Adipocyte (in vitro differentiated cells): ENCODE measurements around the gene SUGCT.

Source experiments
- DNase-seq: peaks from one replicate; pipeline ENCODE4 v3.0.0-alpha.2; 2015; ENCODE audit warnings: low read depth
- H3K27me3 ChIP-seq: replicated peaks from 2 replicates; pipeline ENCODE4 v1.7.0; 2013; ENCODE audit warnings: mild to moderate bottlenecking, low read length, moderate library complexity; ENCODE audit not compliant: control insufficient read depth, insufficient read depth
- H3K36me3 ChIP-seq: 2 replicates; pipeline ENCODE4 v1.7.0; 2013; ENCODE audit warnings: low read length, mild to moderate bottlenecking, moderate library complexity; ENCODE audit not compliant: control insufficient read depth, insufficient read depth, severe bottlenecking
- H3K4me1 ChIP-seq: 2 replicates; pipeline ENCODE4 v1.7.0; 2013; ENCODE audit warnings: mild to moderate bottlenecking, low read length, moderate library complexity; ENCODE audit not compliant: control insufficient read depth, insufficient read depth
- H3K4me3 ChIP-seq: 2 replicates; pipeline ENCODE4 v1.7.0; 2013; ENCODE audit warnings: mild to moderate bottlenecking, low read length, moderate library complexity
- H3K9ac ChIP-seq: 2 replicates; pipeline ENCODE4 v1.7.0; 2013; ENCODE audit warnings: mild to moderate bottlenecking, low read length, moderate library complexity
- H3K9me3 ChIP-seq: 2 replicates; pipeline ENCODE4 v1.7.0; 2013; ENCODE audit warnings: mild to moderate bottlenecking, low read length, moderate library complexity; ENCODE audit not compliant: control insufficient read depth

SUGCT gene

GRCh38 chr7:40839881-40840280 lies 705.1 kb downstream of the SUGCT start:
- peaks cover 4% of the 10 kb centered on the region for H3K4me1 ChIP-seq
- H3K36me3 ChIP-seq = no peaks in the 10 kb centered on the region
- no peak for DNase-seq
- H3K9me3 ChIP-seq = peaks cover 17% of the 10 kb centered on the region
- H3K9ac ChIP-seq = no peak overlapping the region
- H3K4me3 ChIP-seq = peak overlapping the region; percentile 3
- no peaks in the 10 kb centered on the region for H3K27me3 ChIP-seq

- no peak overlapping the region for H3K9ac ChIP-seq
- H3K4me1 ChIP-seq = peaks cover 4% of the 10 kb centered on the region
- H3K9me3 ChIP-seq = peaks cover 17% of the 10 kb centered on the region
- H3K27me3 ChIP-seq = no peaks in the 10 kb centered on the region
- no peaks in the 10 kb centered on the region for H3K36me3 ChIP-seq
- no peak overlapping the region for H3K4me3 ChIP-seq
- DNase-seq = no peak
Measured at GRCh38 chr7:40840990-40841389, 706.2 kb downstream of the SUGCT start.

- Histone ChIP-seq H3K9me3 (peaks cover 17% of the 10 kb centered on the region), H3K36me3 (no peaks in the 10 kb centered on the region), H3K27me3 (no peaks in the 10 kb centered on the region), H3K9ac (no peak overlapping the region), H3K4me1 (peaks cover 4% of the 10 kb centered on the region), H3K4me3 (no peak overlapping the region)
- no peak for DNase-seq
Measured at GRCh38 chr7:40842641-40843040, 707.8 kb downstream of the SUGCT start.

- no peaks in the 10 kb centered on the region for H3K27me3 ChIP-seq
- DNase-seq = peak; percentile 33
- H3K36me3 ChIP-seq = no peaks in the 10 kb centered on the region
- H3K4me3 ChIP-seq = no peak overlapping the region
- no peak overlapping the region for H3K9ac ChIP-seq
- H3K9me3 ChIP-seq = peaks cover 17% of the 10 kb centered on the region
- peaks cover 4% of the 10 kb centered on the region for H3K4me1 ChIP-seq
Measured at GRCh38 chr7:40843338-40843985, 708.7 kb downstream of the SUGCT start.

- Histone ChIP-seq H3K4me3 (no peak overlapping the region), H3K27me3 (no peaks in the 10 kb centered on the region), H3K9me3 (no peaks in the 10 kb centered on the region), H3K4me1 (peaks cover 11% of the 10 kb centered on the region), H3K9ac (no peak overlapping the region), H3K36me3 (no peaks in the 10 kb centered on the region)
- DNase-seq = no peak
Measured at GRCh38 chr7:40845943-40846342, 711.1 kb downstream of the SUGCT start.

GRCh38 chr7:40847921-40848320 lies 713.1 kb downstream of the SUGCT start:
- Histone ChIP-seq H3K9ac (no peak overlapping the region), H3K27me3 (no peaks in the 10 kb centered on the region), H3K9me3 (no peaks in the 10 kb centered on the region), H3K36me3 (no peaks in the 10 kb centered on the region), H3K4me1 (peaks cover 11% of the 10 kb centered on the region), H3K4me3 (no peak overlapping the region)
- DNase-seq = no peak

GRCh38 chr7:40848541-40849221 lies 713.9 kb downstream of the SUGCT start:
- Histone ChIP-seq H3K9ac (no peak overlapping the region), H3K4me3 (no peak overlapping the region), H3K9me3 (no peaks in the 10 kb centered on the region), H3K4me1 (peaks cover 11% of the 10 kb centered on the region), H3K27me3 (no peaks in the 10 kb centered on the region), H3K36me3 (no peaks in the 10 kb centered on the region)
- peak; percentile 61 for DNase-seq

- Histone ChIP-seq H3K9me3 (no peaks in the 10 kb centered on the region), H3K27me3 (no peaks in the 10 kb centered on the region), H3K36me3 (no peaks in the 10 kb centered on the region), H3K9ac (no peak overlapping the region), H3K4me3 (no peak overlapping the region), H3K4me1 (peaks cover 7% of the 10 kb centered on the region)
- DNase-seq = peak; percentile 30
Measured at GRCh38 chr7:40850017-40850416, 715.2 kb downstream of the SUGCT start.

GRCh38 chr7:40851001-40851400 lies 716.2 kb downstream of the SUGCT start:
- H3K4me3 ChIP-seq = no peak overlapping the region
- no peaks in the 10 kb centered on the region for H3K27me3 ChIP-seq
- no peak for DNase-seq
- no peaks in the 10 kb centered on the region for H3K36me3 ChIP-seq
- H3K9me3 ChIP-seq = no peaks in the 10 kb centered on the region
- H3K9ac ChIP-seq = no peak overlapping the region
- H3K4me1 ChIP-seq = peaks cover 7% of the 10 kb centered on the region

GRCh38 chr7:40859076-40859475 lies 724.3 kb downstream of the SUGCT start:
- Histone ChIP-seq H3K27me3 (no peaks in the 10 kb centered on the region), H3K36me3 (no peaks in the 10 kb centered on the region), H3K4me3 (no peak overlapping the region), H3K9ac (no peak overlapping the region), H3K9me3 (no peaks in the 10 kb centered on the region), H3K4me1 (no peaks in the 10 kb centered on the region)
- no peak for DNase-seq

- no peaks in the 10 kb centered on the region for H3K27me3 ChIP-seq
- H3K4me3 ChIP-seq = no peak overlapping the region
- no peaks in the 10 kb centered on the region for H3K36me3 ChIP-seq
- DNase-seq = no peak
- no peak overlapping the region for H3K9ac ChIP-seq
- H3K4me1 ChIP-seq = no peaks in the 10 kb centered on the region
- H3K9me3 ChIP-seq = no peaks in the 10 kb centered on the region
Measured at GRCh38 chr7:40859965-40860543, 725.2 kb downstream of the SUGCT start.
